H1 (cell line): ENCODE results near the gene IL17RD. TPM values are rescaled to one million over a fixed set of nuclear protein-coding genes. Genes with fewer than 3 reads are reported as not detected.

ENCODE experiments used
- NRF1 ChIP-seq: IDR thresholded peaks from 2 replicates; pipeline ENCODE4 v1.6.1; 2011; ENCODE audit warnings: mild to moderate bottlenecking, low read depth, low read length, improper control_type of control experiment
- polyA plus RNA-seq, 7 experiments: library from polyadenylated mRNA; depleted of rRNA in 3 of 7; stranded (reverse) in 5 of 7; unstranded in 2 of 7; fragments of >200 nt in 5 of 7; fragments of 200-250 nt in 2 of 7; gene quantifications; 1 replicate in 5 of 7; 2 replicates in 1 of 7; 4 replicates in 1 of 7; pipeline versions ENCODE4 v1.2.1 to v1.2.3, GENCODE V29; 2011 to 2013; ENCODE audit warnings: missing spikeins in 2 of 7, mixed read lengths in 2 of 7
- total RNA-seq: library from RNA; stranded (reverse); fragmentation: NEBNext Ultra II Directional; extraction: Animal tissue kit (Norgen Biotek cat#: 25700); gene quantifications from 2 replicates; pipeline ENCODE4 v1.2.1, GENCODE V29; 2021

Gene IL17RD
- total and polyA plus RNA-seq, 2 of the 8 experiments (the other 6 are each of a cell fraction or from before 2014, with no cell fraction given), result 10.9 to 48.9 TPM

DNA sequence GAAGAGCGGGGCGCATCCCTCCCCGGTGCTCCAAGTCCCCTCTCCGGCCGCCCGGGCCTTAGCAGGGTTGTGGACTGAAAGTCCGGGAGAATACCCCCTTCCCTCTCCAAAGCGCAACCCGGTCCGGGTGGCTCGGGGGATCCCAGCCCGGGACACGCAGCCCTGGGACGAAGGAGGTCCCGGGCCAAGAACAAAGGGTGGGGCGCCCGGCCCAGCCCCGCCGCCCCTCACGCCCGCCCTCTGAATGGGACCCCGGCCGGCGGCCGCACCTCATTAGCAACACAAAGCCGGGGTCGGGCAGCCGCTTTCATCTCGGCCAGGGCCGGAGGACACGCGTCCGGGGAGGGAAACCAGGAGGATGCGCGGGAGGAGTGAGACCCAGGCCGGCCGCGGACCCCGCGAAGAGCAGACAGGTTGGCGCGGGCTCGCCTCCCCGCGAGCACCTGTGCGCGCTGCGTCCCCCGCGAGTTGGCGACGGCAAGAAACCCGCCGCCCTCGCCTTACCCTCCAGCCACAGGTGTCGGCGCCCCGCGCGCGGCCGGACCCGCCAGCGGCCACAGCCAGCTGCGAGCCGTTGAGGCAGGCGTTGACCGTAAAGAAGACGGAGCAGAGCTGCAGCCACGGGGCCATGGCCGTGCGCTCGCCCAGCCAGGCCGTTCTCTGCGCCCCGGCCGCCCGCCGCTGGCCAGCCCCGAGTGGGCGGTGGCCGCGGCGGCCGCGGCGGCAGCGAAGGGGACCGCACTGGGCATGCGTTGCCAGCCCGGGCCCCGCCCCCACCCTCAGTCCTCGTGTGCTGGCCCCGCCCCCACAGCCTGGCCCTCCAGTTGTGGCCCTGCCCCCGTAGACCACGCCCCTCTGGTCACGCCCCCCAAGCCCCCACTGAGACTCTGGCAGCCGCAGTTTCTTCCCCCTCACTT, at the start of gene IL17RD (continued):
- TF ChIP-seq NRF1, result peak; percentile 40; the same call in 1 of the 2 replicates
